Mammary epithelial cell (primary cell): ENCODE results near the gene KCNIP4.

Experiments
- CTCF ChIP-seq, 2 donors: IDR thresholded peaks in 1 of 2; conservative IDR thresholded peaks in 1 of 2; 2 replicates each; pipeline ENCODE4 v1.5.1; 2011 to 2012; ENCODE audit warnings: inconsistent platforms in 2 of 2, low read length in 2 of 2, mild to moderate bottlenecking in 2 of 2, control low read depth in 1 of 2, low read depth in 1 of 2; ENCODE audit not compliant: insufficient read depth in 1 of 2; ENCODE audit errors: extremely low read depth in 1 of 2
- EZH2 ChIP-seq: IDR thresholded peaks from 2 replicates; pipeline ENCODE4 v1.6.1; 2012; ENCODE audit warnings: low read length, inconsistent platforms, borderline replicate concordance

GRCh38 chr4:21366840-21367239 lies 581.7 kb downstream of the KCNIP4 start:
- no peak for TF ChIP-seq CTCF (conservative IDR thresholded peaks at IDR 0.05 in 1 of 2, IDR thresholded peaks at IDR 0.05 in 1 of 2; ENCODE audit: extremely low read depth in 1 of 2, insufficient read depth in 1 of 2, low read depth in 1 of 2, low read length in 2 of 2)
- TF ChIP-seq EZH2 = no peak
